Ovary (tissue), 9 donors: ENCODE data around the gene THSD4. TPM values are rescaled to one million over a fixed set of nuclear protein-coding genes. Genes with fewer than 3 reads are reported as not detected.

Source experiments
- DNase-seq, 5 donors: peaks; one replicate each; pipeline ENCODE4 v3.0.0-alpha.2; 2019 to 2020
- H3K27ac ChIP-seq, 2 donors: fragments of 200-600 bp; one replicate each; pipeline versions ENCODE4 v1.5.1 to v1.8.0; 2019 to 2022
- H3K27me3 ChIP-seq: fragments of 200-600 bp; one replicate; pipeline ENCODE4 v1.8.0; 2022
- H3K36me3 ChIP-seq: fragments of 200-600 bp; sonication (generic); one replicate; pipeline ENCODE4 v1.5.1; 2019
- H3K4me1 ChIP-seq: one replicate; pipeline ENCODE4 v1.8.1; 2013; ENCODE audit warnings: mild to moderate bottlenecking, moderate library complexity; ENCODE audit not compliant: insufficient read depth
- H3K4me3 ChIP-seq: fragments of 200-600 bp; sonication (generic); one replicate; pipeline ENCODE4 v1.5.1; 2017
- H3K9me3 ChIP-seq, 2 donors: fragments of 200-600 bp in 1 of 2; sonication (generic) in 1 of 2; one replicate each; pipeline versions ENCODE4 v1.5.1 to v1.8.1; 2013 to 2019; ENCODE audit warnings: mild to moderate bottlenecking in 1 of 2, moderate library complexity in 1 of 2
- EP300 ChIP-seq: sonication (generic); formaldehyde crosslinking; IDR thresholded peaks from one replicate; pipeline ENCODE4 v1.6.1; 2017; ENCODE audit warnings: antibody characterized with exemption
- POLR2A ChIP-seq: fragments of 450-650 bp; IDR thresholded peaks from one replicate; pipeline ENCODE4 v1.6.1; 2017; ENCODE audit warnings: antibody characterized with exemption, mild to moderate bottlenecking, moderate library complexity
- WGBS, 3 donors: extraction: QIAGEN DNeasy Blood & Tissue Kit in 1 of 3; methylation state at CpG; one replicate each; pipeline versions ENCODE4 v1.1.5 to v1.1.7; 2013 to 2017; 5-methylcytosine and 5-hydroxymethylcytosine counted together
- intact Hi-C, 4 donors: fragments of 100-400 bp; cut with DNase I; formaldehyde crosslinking; loops; one replicate each; pipeline versions ENCODE4 v1.11.0 to v1.15.1; 2022 to 2023
- polyA plus RNA-seq, 2 donors: library from polyadenylated mRNA; stranded (reverse); fragments of 200-250 nt in 1 of 2; fragments of 350-450 nt in 1 of 2; fragmentation: Illumina TruSeq in 1 of 2; extraction: RNeasy Lipid Tissue Mini Kit (QIAGEN cat#74804) in 1 of 2; gene quantifications; one replicate each; pipeline ENCODE4 v1.2.3, GENCODE V29; 2013 to 2014
- total RNA-seq, 7 donors: library from RNA; depleted of rRNA in 2 of 7; stranded (reverse); fragments of >200 nt in 2 of 7; fragmentation: NEBNext Ultra II Directional in 3 of 7; extraction: Animal tissue kit (Norgen Biotek cat#: 25700) in 3 of 7; gene quantifications; one replicate each; pipeline versions ENCODE4 v1.1.0 to v1.2.4, GENCODE V29; 2016 to 2023
- TF ChIP-seq, protein P1 (sequence below), 3 donors: fragments of 450-650 bp in 2 of 3; fragments of 200-600 bp in 1 of 3; IDR thresholded peaks; one replicate each; pipeline versions ENCODE4 v1.5.1 to v1.8.0; 2016 to 2022; ENCODE audit warnings: antibody characterized with exemption in 3 of 3, mild to moderate bottlenecking in 1 of 3
- donor health status: DM: no; HTN: no; CAD: no; lungs with moderate emphysema.
- donor health status: DM: no; HTN: no; CAD: no.
- donor health status: Bipolar disorder and iron deficiency.
- donor health status: DM: yes; HTN: yes; CAD: no.
- donor health status: DM: no; HTN: no; CAD: no.
- donor health status: DM: yes; HTN: yes; CAD: no.

THSD4 gene
- total and polyA plus RNA-seq, 9 donors, result 3.2 to 53.4 (median 13.5) TPM

DNA sequence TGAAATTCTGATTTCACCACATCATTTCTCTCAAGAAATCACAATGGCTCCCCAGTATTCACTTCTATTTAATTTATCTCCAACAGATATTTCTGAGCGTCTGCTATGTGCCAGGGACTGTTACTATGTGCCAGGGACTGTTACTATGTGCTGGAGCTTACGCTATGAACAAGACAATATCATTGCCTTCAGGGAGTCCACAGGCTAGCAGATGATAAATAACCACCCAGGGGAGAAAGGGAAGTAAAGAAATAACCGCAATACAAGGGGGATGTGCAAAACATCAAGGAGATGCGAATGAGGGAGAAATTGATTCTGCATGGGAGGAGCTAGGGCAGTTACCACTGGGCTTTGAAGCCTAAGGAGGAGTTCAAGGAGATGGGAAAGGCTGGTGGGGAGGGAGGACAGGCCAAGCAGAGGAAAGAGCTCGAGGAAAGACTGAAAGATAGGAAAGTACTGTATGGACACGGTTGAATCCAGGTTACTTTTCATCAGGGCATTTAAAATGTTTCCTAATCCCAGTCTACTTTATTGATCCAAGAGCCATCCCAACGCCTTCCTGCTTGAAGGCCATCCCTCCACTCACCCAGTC lies 2.5 kb downstream of the THSD4 start:
- 91 to 94% (median 93%) methylated on average over 7 of the region's 7 CpGs for WGBS, 3 donors
- intact Hi-C loops, result loop anchor here in 2 of 4 donors (10.0 kb wide), 2 partner anchors 267 to 327 kb away; no protein-coding TSS in a partner anchor
- no peaks in the 10 kb centered on the region for H3K4me1 ChIP-seq

DNA sequence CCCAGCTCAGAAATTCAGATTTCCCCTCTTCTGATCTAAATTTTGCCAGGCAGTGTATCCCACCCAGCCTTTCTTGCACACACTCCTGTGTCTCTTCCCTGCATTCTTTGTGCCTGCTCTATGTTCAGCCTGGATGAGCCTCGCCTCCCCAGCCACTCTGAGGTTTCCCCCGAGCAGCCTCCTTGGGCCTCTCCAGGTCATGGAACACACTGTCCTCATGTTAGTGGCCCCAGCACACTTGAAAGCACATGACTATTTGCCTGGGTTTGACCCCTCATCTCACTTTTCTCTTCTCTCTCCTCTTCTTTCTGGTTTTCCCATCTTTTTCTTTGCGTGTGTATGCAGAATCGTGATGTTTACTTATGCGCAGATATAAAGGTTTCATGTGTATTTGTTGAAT lies 3.1 kb downstream of the THSD4 start:
- Histone ChIP-seq H3K9me3 (no peaks in the 10 kb centered on the region), H3K4me1 (no peaks in the 10 kb centered on the region), H3K27me3 (no peaks in the 10 kb centered on the region), H3K27ac (no peak overlapping the region), H3K36me3 (no peaks in the 10 kb centered on the region), H3K4me3 (no peak overlapping the region)
- no peak for TF ChIP-seq POLR2A
- intact Hi-C loops, result loop anchor here in 2 of 4 donors (10.0 kb wide), 2 partner anchors 266 to 326 kb away; no protein-coding TSS in a partner anchor
- WGBS, 3 donors, result 94 to 95% (median 94%) methylated on average over 5 of the region's 5 CpGs
- DNase-seq, result no peak

More for the DNA sequence above, 2.5 kb downstream of the THSD4 start:
- DNase-seq, result no peak
- H3K27ac ChIP-seq, result no peak overlapping the region
- no peaks in the 10 kb centered on the region for H3K36me3 ChIP-seq
- no peak overlapping the region for H3K4me3 ChIP-seq
- no peaks in the 10 kb centered on the region for H3K9me3 ChIP-seq
- no peaks in the 10 kb centered on the region for H3K27me3 ChIP-seq
- TF ChIP-seq, protein P1, sequence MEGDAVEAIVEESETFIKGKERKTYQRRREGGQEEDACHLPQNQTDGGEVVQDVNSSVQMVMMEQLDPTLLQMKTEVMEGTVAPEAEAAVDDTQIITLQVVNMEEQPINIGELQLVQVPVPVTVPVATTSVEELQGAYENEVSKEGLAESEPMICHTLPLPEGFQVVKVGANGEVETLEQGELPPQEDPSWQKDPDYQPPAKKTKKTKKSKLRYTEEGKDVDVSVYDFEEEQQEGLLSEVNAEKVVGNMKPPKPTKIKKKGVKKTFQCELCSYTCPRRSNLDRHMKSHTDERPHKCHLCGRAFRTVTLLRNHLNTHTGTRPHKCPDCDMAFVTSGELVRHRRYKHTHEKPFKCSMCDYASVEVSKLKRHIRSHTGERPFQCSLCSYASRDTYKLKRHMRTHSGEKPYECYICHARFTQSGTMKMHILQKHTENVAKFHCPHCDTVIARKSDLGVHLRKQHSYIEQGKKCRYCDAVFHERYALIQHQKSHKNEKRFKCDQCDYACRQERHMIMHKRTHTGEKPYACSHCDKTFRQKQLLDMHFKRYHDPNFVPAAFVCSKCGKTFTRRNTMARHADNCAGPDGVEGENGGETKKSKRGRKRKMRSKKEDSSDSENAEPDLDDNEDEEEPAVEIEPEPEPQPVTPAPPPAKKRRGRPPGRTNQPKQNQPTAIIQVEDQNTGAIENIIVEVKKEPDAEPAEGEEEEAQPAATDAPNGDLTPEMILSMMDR (IDR thresholded peaks at IDR 0.05), result no peak
- no peak for TF ChIP-seq POLR2A

DNA sequence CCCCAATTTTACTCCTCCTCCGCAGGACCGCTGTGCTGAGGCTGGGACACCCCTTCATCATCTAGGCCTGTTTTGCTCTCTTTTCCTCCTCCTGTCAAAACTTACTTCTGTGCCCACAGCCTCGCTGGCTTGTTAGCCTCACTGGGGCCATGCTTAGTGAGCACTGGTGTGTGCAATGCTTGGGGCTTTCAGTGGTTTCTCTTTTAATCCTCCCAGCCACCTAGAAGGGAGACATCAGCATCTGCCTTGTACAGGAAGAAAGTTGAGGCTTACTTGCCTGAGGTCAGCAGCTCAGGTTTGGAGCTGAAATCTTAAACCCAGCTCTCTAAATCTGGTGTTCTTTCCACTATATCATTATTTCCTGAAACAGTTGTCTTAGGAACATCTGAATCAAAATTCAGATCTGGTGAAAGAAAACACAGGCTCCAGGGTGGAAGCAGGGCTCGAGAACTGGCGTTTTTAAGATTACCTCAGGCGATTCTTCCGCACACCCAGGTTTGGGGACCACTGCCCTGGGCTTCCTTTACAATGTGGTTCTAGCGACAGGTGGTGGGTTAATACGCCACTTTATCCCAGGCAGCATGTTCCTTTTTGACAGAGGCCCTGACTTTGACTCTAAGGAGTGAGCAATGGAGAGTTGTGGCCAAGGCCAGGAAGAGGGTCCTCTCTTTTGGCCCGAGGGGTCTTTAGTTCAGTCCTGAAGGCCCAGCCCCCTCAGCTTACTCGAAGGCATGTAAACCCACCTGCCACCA lies 3.8 kb downstream of the THSD4 start:
- no peak for TF ChIP-seq EP300
- TF ChIP-seq, protein P1 (IDR thresholded peaks at IDR 0.05), result no peak
- H3K4me3 ChIP-seq, result no peak overlapping the region
- no peak for DNase-seq
- no peaks in the 10 kb centered on the region for H3K9me3 ChIP-seq
- intact Hi-C loops, result loop anchor here in 2 of 4 donors (10.0 kb wide), 2 partner anchors 266 to 326 kb away; no protein-coding TSS in a partner anchor
- no peak overlapping the region for H3K27ac ChIP-seq
- H3K27me3 ChIP-seq, result no peaks in the 10 kb centered on the region
- no peaks in the 10 kb centered on the region for H3K36me3 ChIP-seq
- WGBS, 3 donors, result 95 to 97% (median 96%) methylated on average over 11 of the region's 11 CpGs
- no peaks in the 10 kb centered on the region for H3K4me1 ChIP-seq

- no peak overlapping the region for H3K4me3 ChIP-seq
- H3K36me3 ChIP-seq, result no peaks in the 10 kb centered on the region
- TF ChIP-seq EP300 (no peak), POLR2A (no peak)
- TF ChIP-seq, protein P1 (IDR thresholded peaks at IDR 0.05), result no peak
- H3K27me3 ChIP-seq, result no peaks in the 10 kb centered on the region
- DNase-seq, result no peak
- no peak overlapping the region for H3K27ac ChIP-seq
- WGBS, 3 donors, result 86 to 90% (median 88%) methylated on average over 8 of the region's 8 CpGs
- intact Hi-C loops, result no loop called here
- peaks cover 4% of the 10 kb centered on the region for H3K4me1 ChIP-seq
- H3K9me3 ChIP-seq, result no peaks in the 10 kb centered on the region
These were observed 5.2 kb downstream of the THSD4 start for GRCh38 chr15:71120428-71120944.

DNA sequence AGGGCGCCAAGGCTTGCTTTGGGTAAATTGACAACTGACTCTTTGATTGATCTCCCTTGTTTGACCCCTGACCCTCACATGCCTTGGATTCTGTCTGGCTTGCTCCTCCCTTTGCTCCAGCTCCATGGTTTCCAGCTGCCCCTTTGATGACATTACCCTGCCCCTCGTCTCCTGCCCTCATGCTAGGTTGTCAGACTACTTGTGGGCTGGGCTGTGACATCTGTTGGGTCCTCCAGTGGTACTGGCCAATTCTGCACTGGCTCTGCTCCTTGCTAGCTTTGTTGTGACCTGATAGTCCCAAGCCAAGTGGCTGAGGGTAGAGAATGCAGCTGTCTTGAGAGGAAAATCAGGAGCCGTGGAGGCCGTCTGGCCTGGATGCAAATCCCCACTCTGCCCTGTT lies 6.2 kb downstream of the THSD4 start:
- no peak for DNase-seq
- no peak overlapping the region for H3K4me3 ChIP-seq
- no peaks in the 10 kb centered on the region for H3K36me3 ChIP-seq
- H3K4me1 ChIP-seq, result peaks cover 7% of the 10 kb centered on the region
- intact Hi-C loops, result no loop called here
- 73 to 96% (median 74%) methylated on average over 3 to 4 of the region's 4 CpGs for WGBS, 3 donors
- TF ChIP-seq EP300 (no peak), POLR2A (no peak)
- TF ChIP-seq, protein P1 (IDR thresholded peaks at IDR 0.05), result no peak
- no peaks in the 10 kb centered on the region for H3K9me3 ChIP-seq
- H3K27me3 ChIP-seq, result no peaks in the 10 kb centered on the region
- H3K27ac ChIP-seq, result no peak overlapping the region
